Measurements from ENCODE around the gene FAM221B. TPM values are rescaled to one million over a fixed set of nuclear protein-coding genes. Genes with fewer than 3 reads are reported as not detected.

FAM221B gene
- total and polyA plus RNA-seq, 9 of the 15 experiments (the other 6 are each of a cell fraction or from before 2014, with no cell fraction given) = 0.01 TPM; not detected in 8

GRCh38 chr9:35798658-35799374 lies 29.7 kb downstream of the FAM221B start (continued):
- TF ChIP-seq, protein P1, sequence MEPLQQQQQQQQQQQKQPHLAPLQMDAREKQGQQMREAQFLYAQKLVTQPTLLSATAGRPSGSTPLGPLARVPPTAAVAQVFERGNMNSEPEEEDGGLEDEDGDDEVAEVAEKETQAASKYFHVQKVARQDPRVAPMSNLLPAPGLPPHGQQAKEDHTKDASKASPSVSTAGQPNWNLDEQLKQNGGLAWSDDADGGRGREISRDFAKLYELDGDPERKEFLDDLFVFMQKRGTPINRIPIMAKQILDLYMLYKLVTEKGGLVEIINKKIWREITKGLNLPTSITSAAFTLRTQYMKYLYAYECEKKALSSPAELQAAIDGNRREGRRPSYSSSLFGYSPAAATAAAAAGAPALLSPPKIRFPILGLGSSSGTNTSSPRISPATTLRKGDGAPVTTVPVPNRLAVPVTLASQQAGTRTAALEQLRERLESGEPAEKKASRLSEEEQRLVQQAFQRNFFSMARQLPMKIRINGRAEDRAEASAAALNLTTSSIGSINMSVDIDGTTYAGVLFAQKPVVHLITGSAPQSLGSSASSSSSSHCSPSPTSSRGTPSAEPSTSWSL (CRISPR knock-in tag; IDR thresholded peaks at IDR 0.05; ENCODE audit: borderline replicate concordance) = no peak
- TF ChIP-seq MAFF (IDR thresholded peaks at IDR 0.05; ENCODE audit: low read length) (peak; percentile 79), ZFP1 (CRISPR knock-in tag; IDR thresholded peaks at IDR 0.05) (no peak), HOXB6 (CRISPR knock-in tag; IDR thresholded peaks at IDR 0.05; ENCODE audit: borderline replicate concordance) (no peak), ATF7 (IDR thresholded peaks at IDR 0.05) (0 out of 2 replicates have a peak, but pooled peaks have one; percentile 19), CEBPG (CRISPR knock-in tag; IDR thresholded peaks at IDR 0.05) (no peak), CEBPG (tag; conservative IDR thresholded peaks at IDR 0.05 in 1 of 2, IDR thresholded peaks at IDR 0.05 in 1 of 2) (no peak), FOSL1 (tag; conservative IDR thresholded peaks at IDR 0.05) (peak; percentile 65), BCOR (IDR thresholded peaks at IDR 0.05) (no peak), RBM25 (IDR thresholded peaks at IDR 0.05; ENCODE audit: low read depth, low read length, severe bottlenecking) (no peak), CTBP1 (IDR thresholded peaks at IDR 0.05; ENCODE audit: borderline replicate concordance) (peak; percentile 33; the same call in 1 of the 2 replicates), POLR3A (IDR thresholded peaks at IDR 0.05; ENCODE audit: borderline replicate concordance, extremely low read depth, insufficient read depth, insufficient read length) (no peak), HDAC1 (IDR thresholded peaks at IDR 0.05) (0 out of 4 replicates have a peak, but pooled peaks of 1 of the 2 experiments have one; percentile 23), PTRF (tag; IDR thresholded peaks at IDR 0.05) (no peak), ZBTB8A (IDR thresholded peaks at IDR 0.05; ENCODE audit: partially characterized antibody) (no peak)
- TF ChIP-seq, protein P2, sequence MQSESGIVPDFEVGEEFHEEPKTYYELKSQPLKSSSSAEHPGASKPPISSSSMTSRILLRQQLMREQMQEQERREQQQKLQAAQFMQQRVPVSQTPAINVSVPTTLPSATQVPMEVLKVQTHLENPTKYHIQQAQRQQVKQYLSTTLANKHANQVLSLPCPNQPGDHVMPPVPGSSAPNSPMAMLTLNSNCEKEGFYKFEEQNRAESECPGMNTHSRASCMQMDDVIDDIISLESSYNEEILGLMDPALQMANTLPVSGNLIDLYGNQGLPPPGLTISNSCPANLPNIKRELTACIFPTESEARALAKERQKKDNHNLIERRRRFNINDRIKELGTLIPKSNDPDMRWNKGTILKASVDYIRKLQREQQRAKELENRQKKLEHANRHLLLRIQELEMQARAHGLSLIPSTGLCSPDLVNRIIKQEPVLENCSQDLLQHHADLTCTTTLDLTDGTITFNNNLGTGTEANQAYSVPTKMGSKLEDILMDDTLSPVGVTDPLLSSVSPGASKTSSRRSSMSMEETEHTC (IDR thresholded peaks at IDR 0.05) = no peak
- TF ChIP-seq, protein P3, sequence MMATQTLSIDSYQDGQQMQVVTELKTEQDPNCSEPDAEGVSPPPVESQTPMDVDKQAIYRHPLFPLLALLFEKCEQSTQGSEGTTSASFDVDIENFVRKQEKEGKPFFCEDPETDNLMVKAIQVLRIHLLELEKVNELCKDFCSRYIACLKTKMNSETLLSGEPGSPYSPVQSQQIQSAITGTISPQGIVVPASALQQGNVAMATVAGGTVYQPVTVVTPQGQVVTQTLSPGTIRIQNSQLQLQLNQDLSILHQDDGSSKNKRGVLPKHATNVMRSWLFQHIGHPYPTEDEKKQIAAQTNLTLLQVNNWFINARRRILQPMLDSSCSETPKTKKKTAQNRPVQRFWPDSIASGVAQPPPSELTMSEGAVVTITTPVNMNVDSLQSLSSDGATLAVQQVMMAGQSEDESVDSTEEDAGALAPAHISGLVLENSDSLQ (IDR thresholded peaks at IDR 0.05) = peak; percentile 41
- TF ChIP-seq, protein P4, sequence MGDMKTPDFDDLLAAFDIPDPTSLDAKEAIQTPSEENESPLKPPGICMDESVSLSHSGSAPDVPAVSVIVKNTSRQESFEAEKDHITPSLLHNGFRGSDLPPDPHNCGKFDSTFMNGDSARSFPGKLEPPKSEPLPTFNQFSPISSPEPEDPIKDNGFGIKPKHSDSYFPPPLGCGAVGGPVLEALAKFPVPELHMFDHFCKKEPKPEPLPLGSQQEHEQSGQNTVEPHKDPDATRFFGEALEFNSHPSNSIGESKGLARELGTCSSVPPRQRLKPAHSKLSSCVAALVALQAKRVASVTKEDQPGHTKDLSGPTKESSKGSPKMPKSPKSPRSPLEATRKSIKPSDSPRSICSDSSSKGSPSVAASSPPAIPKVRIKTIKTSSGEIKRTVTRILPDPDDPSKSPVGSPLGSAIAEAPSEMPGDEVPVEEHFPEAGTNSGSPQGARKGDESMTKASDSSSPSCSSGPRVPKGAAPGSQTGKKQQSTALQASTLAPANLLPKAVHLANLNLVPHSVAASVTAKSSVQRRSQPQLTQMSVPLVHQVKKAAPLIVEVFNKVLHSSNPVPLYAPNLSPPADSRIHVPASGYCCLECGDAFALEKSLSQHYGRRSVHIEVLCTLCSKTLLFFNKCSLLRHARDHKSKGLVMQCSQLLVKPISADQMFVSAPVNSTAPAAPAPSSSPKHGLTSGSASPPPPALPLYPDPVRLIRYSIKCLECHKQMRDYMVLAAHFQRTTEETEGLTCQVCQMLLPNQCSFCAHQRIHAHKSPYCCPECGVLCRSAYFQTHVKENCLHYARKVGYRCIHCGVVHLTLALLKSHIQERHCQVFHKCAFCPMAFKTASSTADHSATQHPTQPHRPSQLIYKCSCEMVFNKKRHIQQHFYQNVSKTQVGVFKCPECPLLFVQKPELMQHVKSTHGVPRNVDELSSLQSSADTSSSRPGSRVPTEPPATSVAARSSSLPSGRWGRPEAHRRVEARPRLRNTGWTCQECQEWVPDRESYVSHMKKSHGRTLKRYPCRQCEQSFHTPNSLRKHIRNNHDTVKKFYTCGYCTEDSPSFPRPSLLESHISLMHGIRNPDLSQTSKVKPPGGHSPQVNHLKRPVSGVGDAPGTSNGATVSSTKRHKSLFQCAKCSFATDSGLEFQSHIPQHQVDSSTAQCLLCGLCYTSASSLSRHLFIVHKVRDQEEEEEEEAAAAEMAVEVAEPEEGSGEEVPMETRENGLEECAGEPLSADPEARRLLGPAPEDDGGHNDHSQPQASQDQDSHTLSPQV (IDR thresholded peaks at IDR 0.05) = peak; percentile 42; the same call in 1 of the 2 replicates

Data from K562 (cell line).